ENCODE measurements around the gene C1orf174.
"Not testable (repeated sequence)": the region's sequence is repeated elsewhere in the genome, so short reads cannot be mapped to it uniquely, and the experiment has no call there.

Gene C1orf174

GRCh38 chr1:3925256-3925655 lies 25.2 kb upstream of the C1orf174 start:
- no peak for DNase-seq

GRCh38 chr1:3924825-3925220 lies 24.8 kb upstream of the C1orf174 start:
- DNase-seq = peak; percentile 84

GRCh38 chr1:3924186-3924824 lies 24.2 kb upstream of the C1orf174 start:
- DNase-seq = no peak

- DNase-seq = no peak
Measured at GRCh38 chr1:3923378-3924185, 23.5 kb upstream of the C1orf174 start.

GRCh38 chr1:3922851-3923250 lies 22.8 kb upstream of the C1orf174 start:
- no peak for DNase-seq

- no peak for DNase-seq
Measured at GRCh38 chr1:3922201-3922725, 22.2 kb upstream of the C1orf174 start.

- no peak for DNase-seq
Measured at GRCh38 chr1:3921765-3922164, 21.7 kb upstream of the C1orf174 start.

GRCh38 chr1:3919706-3920105 lies 19.6 kb upstream of the C1orf174 start:
- no peak for DNase-seq

GRCh38 chr1:3918966-3919611 lies 19.0 kb upstream of the C1orf174 start:
- no peak for DNase-seq

- not testable (repeated sequence) for DNase-seq
Measured at GRCh38 chr1:3918359-3918758, 18.3 kb upstream of the C1orf174 start.

GRCh38 chr1:3917761-3918160 lies 17.7 kb upstream of the C1orf174 start:
- no peak for DNase-seq

- DNase-seq = no peak
Measured at GRCh38 chr1:3915551-3916121, 15.6 kb upstream of the C1orf174 start.

- no peak for DNase-seq
Measured at GRCh38 chr1:3914911-3915310, 14.8 kb upstream of the C1orf174 start.

- no peak for DNase-seq
Measured at GRCh38 chr1:3914331-3914851, 14.3 kb upstream of the C1orf174 start.

GRCh38 chr1:3912809-3913685 lies 13.0 kb upstream of the C1orf174 start:
- no peak for DNase-seq

GRCh38 chr1:3911981-3912808 lies 12.1 kb upstream of the C1orf174 start:
- DNase-seq = no peak

- DNase-seq = peak; percentile 78
Measured at GRCh38 chr1:3910857-3911845, 11.1 kb upstream of the C1orf174 start.

- peak; percentile 39 for DNase-seq
Measured at GRCh38 chr1:3910049-3910731, 10.1 kb upstream of the C1orf174 start.

- no peak for DNase-seq
Measured at GRCh38 chr1:3909615-3910014, 9.5 kb upstream of the C1orf174 start.

Data from SHP77 treated with DMSO at 0.1 percent for 48 hours (cell line).